GM21515 (cell line): Measurements from ENCODE around the gene PDGFA.

Source experiments
- ATAC-seq: cut with Tn5 transposase; IDR thresholded peaks from one replicate; pipeline ENCODE4 v1.9.1; 2021; ENCODE audit not compliant: unreplicated experiment

The PDGFA gene

GRCh38 chr7:491958-492713, 27.5 kb downstream of the PDGFA start:
- ATAC-seq = no peak

- ATAC-seq = no peak
Measured at GRCh38 chr7:491292-491957, 28.2 kb downstream of the PDGFA start.

GRCh38 chr7:490461-491291, 29.0 kb downstream of the PDGFA start:
- ATAC-seq = no peak

- no peak for ATAC-seq
Measured at GRCh38 chr7:489876-490275, 29.8 kb downstream of the PDGFA start.

GRCh38 chr7:486216-486743, 33.4 kb downstream of the PDGFA start:
- ATAC-seq = no peak

GRCh38 chr7:485188-486081, 34.2 kb downstream of the PDGFA start:
- ATAC-seq = no peak

GRCh38 chr7:484356-485101, 35.1 kb downstream of the PDGFA start:
- ATAC-seq = no peak

GRCh38 chr7:483656-484355, 35.8 kb downstream of the PDGFA start:
- ATAC-seq = no peak

GRCh38 chr7:482521-483083, 37.0 kb downstream of the PDGFA start:
- no peak for ATAC-seq

- no peak for ATAC-seq
Measured at GRCh38 chr7:481219-481930, 38.3 kb downstream of the PDGFA start.

GRCh38 chr7:480531-481218, 39.0 kb downstream of the PDGFA start:
- no peak for ATAC-seq

- ATAC-seq = no peak
Measured at GRCh38 chr7:479948-480499, 39.6 kb downstream of the PDGFA start.

- ATAC-seq = no peak
Measured at GRCh38 chr7:479115-479947, 40.3 kb downstream of the PDGFA start.

- ATAC-seq = no peak
Measured at GRCh38 chr7:477626-478220, 41.9 kb downstream of the PDGFA start.

GRCh38 chr7:476736-477360, 42.8 kb downstream of the PDGFA start:
- ATAC-seq = no peak
